ENCODE data around the gene TEX101.
"Not testable (repeated sequence)": the region's sequence is repeated elsewhere in the genome, so short reads cannot be mapped to it uniquely, and the experiment has no call there.

GRCh38 chr19:43393501-43393900, 21.2 kb upstream of the TEX101 start:
- TF ChIP-seq, protein P1, sequence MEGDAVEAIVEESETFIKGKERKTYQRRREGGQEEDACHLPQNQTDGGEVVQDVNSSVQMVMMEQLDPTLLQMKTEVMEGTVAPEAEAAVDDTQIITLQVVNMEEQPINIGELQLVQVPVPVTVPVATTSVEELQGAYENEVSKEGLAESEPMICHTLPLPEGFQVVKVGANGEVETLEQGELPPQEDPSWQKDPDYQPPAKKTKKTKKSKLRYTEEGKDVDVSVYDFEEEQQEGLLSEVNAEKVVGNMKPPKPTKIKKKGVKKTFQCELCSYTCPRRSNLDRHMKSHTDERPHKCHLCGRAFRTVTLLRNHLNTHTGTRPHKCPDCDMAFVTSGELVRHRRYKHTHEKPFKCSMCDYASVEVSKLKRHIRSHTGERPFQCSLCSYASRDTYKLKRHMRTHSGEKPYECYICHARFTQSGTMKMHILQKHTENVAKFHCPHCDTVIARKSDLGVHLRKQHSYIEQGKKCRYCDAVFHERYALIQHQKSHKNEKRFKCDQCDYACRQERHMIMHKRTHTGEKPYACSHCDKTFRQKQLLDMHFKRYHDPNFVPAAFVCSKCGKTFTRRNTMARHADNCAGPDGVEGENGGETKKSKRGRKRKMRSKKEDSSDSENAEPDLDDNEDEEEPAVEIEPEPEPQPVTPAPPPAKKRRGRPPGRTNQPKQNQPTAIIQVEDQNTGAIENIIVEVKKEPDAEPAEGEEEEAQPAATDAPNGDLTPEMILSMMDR (IDR thresholded peaks at IDR 0.05): not testable (repeated sequence)
- not testable (repeated sequence) for TF ChIP-seq POLR2AphosphoS5 (IDR thresholded peaks at IDR 0.05; ENCODE audit: insufficient read depth in 1 of 2, low read depth in 1 of 2)

Measured in vagina (tissue), 2 donors.